Measurements from ENCODE around the gene MYOM3.

MYOM3 gene

GRCh38 chr1:24138476-24139221 is 26.7 kb upstream of the MYOM3 start:
- DNase-seq: no peak

GRCh38 chr1:24136956-24137539 is 25.1 kb upstream of the MYOM3 start:
- DNase-seq: no peak

GRCh38 chr1:24134376-24134775 is 22.4 kb upstream of the MYOM3 start:
- no peak for DNase-seq

- no peak for DNase-seq
Measured at GRCh38 chr1:24133819-24134218, 21.9 kb upstream of the MYOM3 start.

GRCh38 chr1:24130385-24130784 is 18.4 kb upstream of the MYOM3 start:
- no peak for DNase-seq

- DNase-seq: no peak
Measured at GRCh38 chr1:24127801-24128363, 15.9 kb upstream of the MYOM3 start.

- DNase-seq: no peak
Measured at GRCh38 chr1:24127134-24127800, 15.3 kb upstream of the MYOM3 start.

GRCh38 chr1:24126672-24127023 is 14.7 kb upstream of the MYOM3 start:
- DNase-seq: no peak

GRCh38 chr1:24126018-24126671 is 14.2 kb upstream of the MYOM3 start:
- DNase-seq: no peak

- DNase-seq: no peak
Measured at GRCh38 chr1:24125456-24125855, 13.5 kb upstream of the MYOM3 start.

- no peak for DNase-seq
Measured at GRCh38 chr1:24124980-24125379, 13.0 kb upstream of the MYOM3 start.

GRCh38 chr1:24123611-24124010 is 11.7 kb upstream of the MYOM3 start:
- DNase-seq: no peak

- no peak for DNase-seq
Measured at GRCh38 chr1:24122776-24123175, 10.8 kb upstream of the MYOM3 start.

GRCh38 chr1:24121406-24121805 is 9.5 kb upstream of the MYOM3 start:
- no peak for DNase-seq

GRCh38 chr1:24120965-24121364 is 9.0 kb upstream of the MYOM3 start:
- no peak for DNase-seq

GRCh38 chr1:24119859-24120756 is 8.2 kb upstream of the MYOM3 start:
- DNase-seq: no peak

GRCh38 chr1:24119489-24119858 is 7.5 kb upstream of the MYOM3 start:
- no peak for DNase-seq

- no peak for DNase-seq
Measured at GRCh38 chr1:24118410-24119242, 6.7 kb upstream of the MYOM3 start.

GRCh38 chr1:24117722-24118409 is 5.9 kb upstream of the MYOM3 start:
- DNase-seq: no peak

- DNase-seq: no peak
Measured at GRCh38 chr1:24117132-24117531, 5.2 kb upstream of the MYOM3 start.

- no peak for DNase-seq
Measured at GRCh38 chr1:24114753-24115152, 2.8 kb upstream of the MYOM3 start.
